GM13977 (cell line): ENCODE measurements around the gene ORC5.

Experiments
- DNase-seq: peaks from one replicate; pipeline ENCODE4 v3.0.0; 2012; ENCODE audit warnings: low spot score
- CTCF ChIP-seq: IDR thresholded peaks from 2 replicates; pipeline ENCODE4 v1.5.1; 2012; ENCODE audit warnings: mild to moderate bottlenecking, control low read depth; ENCODE audit not compliant: insufficient read depth; ENCODE audit errors: extremely low read depth, missing control alignments
- in situ Hi-C: fragments of 300-500 bp; cut with MboI; formaldehyde crosslinking; loops from one replicate; pipeline ENCODE4 v1.12.0; 2022; ENCODE audit warnings: low sequenced_read_pairs, low pct_unique_long_range_greater_than_20kb, mixed read lengths, inconsistent platforms; ENCODE audit not compliant: unreplicated experiment

ORC5 gene

GRCh38 chr7:104225451-104225850 lies 17.6 kb upstream of the ORC5 start:
- in situ Hi-C loops = no loop called here
- no peak for TF ChIP-seq CTCF
- DNase-seq = no peak

DNA sequence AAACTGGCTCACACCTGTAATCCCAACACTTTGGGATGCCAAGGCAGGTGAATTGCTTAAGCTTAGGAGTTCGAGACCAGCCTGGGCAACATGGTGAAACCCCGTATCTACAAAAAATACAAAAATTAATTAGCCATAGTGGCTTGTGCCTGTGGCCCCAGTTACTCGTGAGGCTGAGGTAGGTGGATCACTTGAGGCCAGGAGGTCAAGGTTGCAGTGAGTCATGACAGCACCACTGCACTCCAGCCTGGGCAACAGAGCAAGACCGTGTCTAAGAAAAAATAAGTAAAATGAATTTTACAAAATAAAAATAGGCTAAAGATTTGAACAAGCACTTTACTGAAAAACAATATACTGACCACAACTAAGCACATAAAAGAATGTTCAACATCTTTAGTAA lies 9.8 kb upstream of the ORC5 start:
- no peak for TF ChIP-seq CTCF
- no peak for DNase-seq
- in situ Hi-C loops = no loop called here

- DNase-seq = no peak
- no peak for TF ChIP-seq CTCF
- in situ Hi-C loops = no loop called here
These were observed 1.2 kb upstream of the ORC5 start for GRCh38 chr7:104209063-104209462.

DNA sequence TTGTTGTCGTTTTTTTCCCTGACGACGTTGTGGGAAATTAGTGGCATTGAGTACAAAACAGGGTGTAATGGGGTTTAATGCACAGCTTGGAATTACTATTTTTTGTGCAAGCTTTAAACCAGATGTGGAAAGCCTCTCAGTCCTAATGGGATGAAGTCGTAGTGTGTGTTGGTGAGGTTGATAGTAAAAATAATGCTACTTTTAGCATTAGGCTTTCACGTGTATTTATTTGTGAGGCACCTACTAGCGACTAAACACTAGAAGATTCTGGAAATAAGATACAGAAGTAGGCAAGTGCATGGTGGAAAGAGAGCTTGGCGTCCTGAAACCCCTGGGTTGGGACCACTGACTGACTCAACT lies 588 bp upstream of the ORC5 start:
- DNase-seq = no peak
- in situ Hi-C loops = no loop called here
- no peak for TF ChIP-seq CTCF

DNA sequence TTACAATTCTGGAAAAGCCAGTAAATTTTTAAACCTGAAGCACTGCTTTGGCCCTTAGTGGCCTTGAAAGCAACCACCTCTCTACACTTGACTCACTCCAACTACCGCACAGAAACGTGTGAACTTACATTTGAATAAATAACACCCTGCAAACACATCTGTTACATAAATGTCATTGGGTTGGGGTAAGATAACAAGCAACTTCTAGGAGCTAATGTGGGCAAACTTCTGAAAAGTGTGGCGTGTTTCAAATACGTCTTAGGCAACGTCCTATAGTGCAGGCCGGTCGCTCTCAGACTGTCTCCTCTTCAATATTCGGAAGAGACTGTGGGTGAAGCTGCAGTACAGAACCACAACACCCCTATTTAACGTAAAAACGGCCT lies 474 bp downstream of the ORC5 start:
- peak; percentile 25 for DNase-seq
- TF ChIP-seq CTCF = no peak

DNA sequence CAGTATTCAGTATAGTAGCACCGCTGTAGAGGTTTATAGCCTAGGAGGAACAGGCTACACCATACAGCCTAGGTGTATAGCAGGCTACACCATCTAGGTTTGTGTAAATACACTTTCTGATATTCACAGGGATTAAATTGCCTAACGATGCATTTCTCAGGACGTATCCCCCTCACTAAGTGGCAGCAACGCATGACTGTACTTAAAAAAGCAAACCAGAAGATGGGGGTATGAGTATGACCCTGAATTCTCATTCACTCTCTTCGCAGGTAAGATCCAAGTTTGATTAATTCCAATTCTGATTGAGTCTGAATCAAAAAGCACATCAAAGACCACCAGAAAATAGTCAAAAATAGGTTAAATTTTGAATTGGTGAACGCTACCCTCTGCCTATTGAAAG lies 972 bp downstream of the ORC5 start:
- no peak for TF ChIP-seq CTCF
- no peak for DNase-seq
- in situ Hi-C loops = no loop called here

More for the DNA sequence above, 474 bp downstream of the ORC5 start:
- in situ Hi-C loops = no loop called here

DNA sequence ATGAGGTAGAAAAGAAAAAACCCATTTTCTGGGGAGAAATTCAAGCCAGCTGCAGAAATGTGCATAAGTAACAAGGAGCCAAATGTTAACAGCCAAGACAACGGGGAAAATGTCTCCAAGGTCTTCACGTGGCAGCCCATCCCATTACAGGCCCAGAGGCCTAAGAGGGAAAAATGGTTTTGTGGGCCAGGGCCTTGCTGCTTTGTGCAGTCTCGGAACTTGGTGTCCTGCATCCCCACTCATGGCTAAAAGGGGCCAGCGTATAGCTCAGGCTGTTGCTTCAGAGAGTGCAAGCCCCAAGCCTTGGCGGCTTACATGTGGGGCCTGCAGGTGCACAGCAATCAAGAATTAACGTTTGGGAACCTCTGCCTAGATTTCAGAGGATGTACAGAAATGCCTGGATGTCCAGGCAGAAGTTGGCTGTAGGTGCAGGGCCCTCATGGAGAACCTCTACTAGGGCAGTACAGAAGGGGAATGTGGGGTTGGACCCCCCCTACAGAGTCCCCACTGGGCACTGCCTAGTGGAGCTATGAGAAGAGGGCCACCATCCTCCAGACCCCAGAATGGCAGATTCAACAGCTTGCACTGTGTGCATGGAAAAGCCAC lies 9.0 kb downstream of the ORC5 start:
- TF ChIP-seq CTCF = no peak
- in situ Hi-C loops = no loop called here
- DNase-seq = no peak
